ENCODE measurements around the gene CDK19. TPM values are rescaled to one million over a fixed set of nuclear protein-coding genes. Genes with fewer than 3 reads are reported as not detected.
A peak's percentile ranks its signal among the peaks of the same experiment; 100 is the strongest.

CDK19 gene
- total RNA-seq, 6 donors from 2014 or later: 5.2 to 20.4 (median 12.4) TPM

DNA sequence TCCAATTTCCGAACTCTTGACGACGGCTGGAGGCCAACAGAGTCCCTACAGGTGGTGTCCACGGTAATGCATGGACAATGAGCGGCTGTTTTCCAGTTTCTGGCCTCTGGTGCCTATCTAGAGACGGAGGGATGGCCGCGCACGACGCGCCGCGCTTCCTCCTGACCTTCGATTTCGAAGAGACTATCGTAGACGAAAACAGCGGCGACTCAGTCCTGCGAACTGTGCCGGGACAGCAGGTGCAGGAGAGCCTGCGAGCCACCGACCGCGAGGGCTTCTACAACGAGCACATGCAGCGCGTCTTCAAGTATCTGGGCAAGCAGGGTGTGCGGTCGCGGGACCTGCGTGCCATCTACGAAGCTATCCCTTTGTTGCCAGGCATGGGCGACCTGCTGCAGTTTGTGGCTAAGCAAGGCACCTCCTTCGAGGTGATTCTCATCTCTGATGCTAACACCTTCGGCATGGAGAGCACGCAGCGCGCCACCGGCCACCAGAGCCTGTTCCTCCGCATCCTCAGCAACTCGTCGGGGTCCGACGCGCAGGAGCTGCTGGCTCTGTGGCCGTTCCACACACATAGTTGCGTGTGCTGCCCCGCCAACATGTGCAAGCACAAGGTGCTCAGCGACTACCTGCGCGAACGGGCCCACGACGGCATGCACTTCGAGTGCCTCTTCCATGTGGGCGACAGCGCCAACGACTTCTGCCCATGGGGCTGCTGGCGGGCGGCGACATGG, 169.4 kb downstream of the CDK19 start:
- TF ChIP-seq EP300 (IDR thresholded peaks at IDR 0.05): no peak
- Histone ChIP-seq H3K27ac (no peak overlapping the region), H3K9me3 (no peaks in the 10 kb centered on the region), H3K27me3 (no peaks in the 10 kb centered on the region), H3K4me3 (no peak overlapping the region), H3K36me3 (peaks cover 0 to 14% (median 10%) of the 10 kb centered on the region in 4 donors), H3K4me1 (no peaks in the 10 kb centered on the region)
- WGBS, 2 donors: 96 to 97% methylated on average over 53 to 62 of the region's 62 CpGs
- ATAC-seq (ENCODE audit: low FRiP score in 2 of 2) (peak in 1 of 2 donors; percentile 15), DNase-seq (peak in 1 of 2 donors; percentile 82)

DNA sequence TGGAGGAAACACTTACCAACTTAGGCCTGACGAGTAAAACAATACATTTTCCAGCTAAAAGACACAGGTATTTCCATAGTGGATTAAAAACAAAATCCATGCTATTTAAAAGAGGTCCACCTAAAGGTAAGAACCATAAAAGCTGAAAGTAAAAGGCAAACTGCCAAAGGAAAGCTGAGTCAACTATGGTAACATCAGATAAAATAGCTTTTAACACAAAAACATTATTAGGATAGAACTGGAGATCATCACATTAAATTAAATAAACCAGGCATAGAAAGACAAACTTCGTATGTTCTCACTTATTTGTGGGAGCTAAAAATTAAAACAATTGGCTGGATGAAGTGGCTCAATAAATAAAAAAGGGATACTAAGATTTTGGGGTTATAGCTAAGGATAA, 172.1 kb downstream of the CDK19 start:
- TF ChIP-seq CTCF (IDR thresholded peaks at IDR 0.05) (no peak), EP300 (IDR thresholded peaks at IDR 0.05) (no peak), POLR2A (IDR thresholded peaks at IDR 0.05) (no peak), POLR2AphosphoS5 (IDR thresholded peaks at IDR 0.05) (no peak)
- DNase-seq: no peak
- Histone ChIP-seq H3K27ac (no peak overlapping the region), H3K9me3 (no peaks in the 10 kb centered on the region), H3K36me3 (peaks cover 0 to 14% (median 10%) of the 10 kb centered on the region in 4 donors), H3K4me1 (no peaks in the 10 kb centered on the region), H3K4me3 (no peak overlapping the region), H3K27me3 (no peaks in the 10 kb centered on the region)
- no peak for ATAC-seq (ENCODE audit: low FRiP score in 2 of 2)
- 72 to 94% methylated on average over 2 of the region's 2 CpGs for WGBS, 2 donors

DNA sequence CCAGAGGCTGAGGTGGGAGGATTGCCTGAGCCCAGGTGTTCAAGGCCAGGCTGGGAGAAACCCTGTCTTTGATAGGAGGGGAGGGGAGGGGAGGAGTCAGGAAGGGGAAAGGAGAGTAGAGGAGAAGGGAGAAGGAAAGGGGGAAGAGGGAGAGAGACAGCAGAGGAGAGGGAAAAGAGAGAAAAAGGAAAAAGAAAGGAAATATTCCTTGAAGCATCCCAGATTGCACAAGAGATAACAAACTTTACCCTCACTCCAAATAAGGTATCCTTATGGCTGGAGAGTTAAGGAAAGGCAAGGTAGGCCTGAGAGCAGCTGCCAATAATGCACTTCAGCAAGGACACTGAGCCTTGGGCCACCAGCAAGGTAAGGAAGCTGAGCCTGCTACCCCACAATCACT, 172.6 kb downstream of the CDK19 start:
- H3K9me3 ChIP-seq: no peaks in the 10 kb centered on the region
- no peaks in the 10 kb centered on the region for H3K27me3 ChIP-seq
- ATAC-seq (ENCODE audit: low FRiP score in 2 of 2) (no peak), DNase-seq (no peak)
- no peak for TF ChIP-seq CTCF (IDR thresholded peaks at IDR 0.05)
- TF ChIP-seq EP300 (IDR thresholded peaks at IDR 0.05): no peak
- no peak for TF ChIP-seq POLR2AphosphoS5 (IDR thresholded peaks at IDR 0.05)
- no peak for TF ChIP-seq POLR2A (IDR thresholded peaks at IDR 0.05)
- no peak overlapping the region for H3K4me3 ChIP-seq
- H3K4me1 ChIP-seq: no peaks in the 10 kb centered on the region
- no peak overlapping the region for H3K27ac ChIP-seq
- H3K36me3 ChIP-seq: peaks cover 0 to 14% (median 10%) of the 10 kb centered on the region in 4 donors

GRCh38 chr6:110636781-110637180, 178.5 kb downstream of the CDK19 start:
- no peak for DNase-seq
- no peak for ATAC-seq (ENCODE audit: low FRiP score in 2 of 2)
- Histone ChIP-seq H3K27ac (no peak overlapping the region), H3K4me1 (no peaks in the 10 kb centered on the region), H3K4me3 (no peak overlapping the region), H3K27me3 (no peaks in the 10 kb centered on the region), H3K36me3 (no peaks in the 10 kb centered on the region), H3K9me3 (no peaks in the 10 kb centered on the region)
- 83 to 94% methylated on average over 2 of the region's 2 CpGs for WGBS, 2 donors
- TF ChIP-seq POLR2AphosphoS5 (IDR thresholded peaks at IDR 0.05) (no peak), POLR2A (IDR thresholded peaks at IDR 0.05) (no peak), CTCF (IDR thresholded peaks at IDR 0.05) (no peak), EP300 (IDR thresholded peaks at IDR 0.05) (no peak)

- no peaks in the 10 kb centered on the region for H3K9me3 ChIP-seq
- ATAC-seq (ENCODE audit: low FRiP score in 2 of 2): no peak
- no peak overlapping the region for H3K4me3 ChIP-seq
- 55 to 64% methylated on average over 1 of the region's 1 CpG for WGBS, 2 donors
- H3K36me3 ChIP-seq: peaks cover 0 to 3% (median 0%) of the 10 kb centered on the region in 4 donors
- no peaks in the 10 kb centered on the region for H3K27me3 ChIP-seq
- DNase-seq: no peak
- no peak for TF ChIP-seq EP300 (IDR thresholded peaks at IDR 0.05)
- no peak for TF ChIP-seq POLR2A (IDR thresholded peaks at IDR 0.05)
- TF ChIP-seq CTCF (IDR thresholded peaks at IDR 0.05): no peak
- no peak for TF ChIP-seq POLR2AphosphoS5 (IDR thresholded peaks at IDR 0.05)
- no peak overlapping the region for H3K27ac ChIP-seq
- H3K4me1 ChIP-seq: no peaks in the 10 kb centered on the region
These were observed 180.2 kb downstream of the CDK19 start for GRCh38 chr6:110635096-110635495.

All from upper lobe of left lung (tissue), 6 donors.